GM18511 (cell line): ENCODE data around the gene BMF.
A peak's percentile ranks its signal among the peaks of the same experiment; 100 is the strongest.
"Not testable (repeated sequence)": the region's sequence is repeated elsewhere in the genome, so short reads cannot be mapped to it uniquely, and the experiment has no call there.

Source experiments
- ATAC-seq: cut with Tn5 transposase; IDR thresholded peaks from one replicate; pipeline ENCODE4 v1.9.1; 2021; ENCODE audit warnings: mild to moderate bottlenecking, moderate library complexity; ENCODE audit not compliant: unreplicated experiment

BMF gene

GRCh38 chr15:40088929-40089755 lies 19.5 kb downstream of the BMF start:
- no peak for ATAC-seq

DNA sequence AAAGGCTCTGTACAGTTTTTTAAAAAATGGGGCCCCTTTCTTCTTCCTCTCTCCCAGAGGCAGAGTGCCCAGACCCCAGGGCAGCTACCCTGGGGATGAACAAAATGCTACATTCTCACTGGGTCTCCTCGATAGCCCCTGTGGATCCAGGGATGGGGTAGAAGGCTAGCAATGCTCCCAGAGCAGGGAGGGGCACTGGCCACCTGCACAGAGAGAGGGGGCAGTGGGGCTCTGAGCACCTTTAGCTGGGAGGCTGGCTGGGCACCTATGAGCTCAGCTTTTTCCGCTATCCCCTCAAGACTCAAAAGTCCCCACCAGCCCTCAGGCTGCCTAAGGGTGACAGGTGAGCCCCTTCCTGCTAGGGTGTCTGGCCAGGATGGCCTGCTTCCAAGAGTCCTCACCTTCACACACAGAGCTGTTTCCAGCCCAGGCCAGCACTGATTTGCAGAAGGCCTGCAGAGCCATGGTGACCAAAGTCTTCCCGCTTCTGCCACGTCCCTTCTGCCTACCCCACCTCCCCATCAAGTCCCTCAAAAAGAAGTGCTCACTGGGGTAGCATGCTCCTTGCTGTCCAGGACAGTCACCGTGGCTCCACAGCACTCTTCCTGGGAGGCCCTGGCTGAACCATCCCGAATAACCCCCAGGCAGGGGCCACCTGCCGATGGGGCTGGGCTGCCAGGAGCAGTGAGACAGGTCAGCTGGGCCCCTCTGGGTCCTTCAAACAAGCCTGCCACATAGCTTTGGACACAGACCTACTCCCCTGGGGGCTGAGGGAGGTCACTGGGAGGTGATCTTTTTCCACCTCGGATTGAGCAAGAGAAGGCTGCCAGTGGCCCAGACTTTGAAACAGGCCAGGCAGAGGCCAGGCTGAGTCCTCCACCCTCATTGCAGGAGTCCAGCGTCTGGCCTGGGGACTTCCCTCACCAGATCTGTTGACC lies 20.4 kb downstream of the BMF start:
- no peak for ATAC-seq

DNA sequence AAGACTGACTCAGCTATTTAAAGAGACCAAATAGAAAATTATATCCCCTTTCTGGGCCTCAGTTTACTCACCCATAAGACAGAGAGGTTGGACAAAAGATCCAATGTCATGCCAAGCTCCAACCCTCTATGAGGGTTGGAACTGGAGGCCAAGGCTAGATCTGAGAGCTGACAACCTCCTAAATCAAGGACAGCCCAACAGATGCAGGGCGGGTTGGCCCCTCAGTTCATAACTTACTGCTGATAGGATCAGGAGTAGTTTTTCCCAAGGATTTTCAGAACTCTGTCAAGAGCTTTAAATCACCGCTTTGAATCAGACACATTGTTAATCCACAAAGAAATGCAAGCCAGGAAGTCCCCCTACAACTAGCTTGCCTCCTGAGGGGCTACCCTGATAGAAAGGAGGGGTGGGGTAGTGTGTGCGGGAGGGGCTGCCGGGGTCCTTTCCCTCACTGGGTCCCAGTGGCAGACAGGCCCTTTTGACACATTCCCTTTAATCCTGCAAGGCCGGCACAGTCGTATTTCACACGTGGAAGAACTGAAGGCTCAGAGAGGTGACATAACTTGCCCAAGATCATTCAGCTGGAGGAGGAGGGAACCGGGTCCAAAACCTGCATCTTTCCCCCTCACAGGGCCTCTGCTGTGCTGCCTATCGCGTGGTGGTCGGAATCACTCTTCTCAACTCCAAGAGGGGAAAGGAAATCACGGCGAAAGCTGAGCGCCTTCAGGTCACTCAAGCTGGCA lies 21.4 kb downstream of the BMF start:
- no peak for ATAC-seq

DNA sequence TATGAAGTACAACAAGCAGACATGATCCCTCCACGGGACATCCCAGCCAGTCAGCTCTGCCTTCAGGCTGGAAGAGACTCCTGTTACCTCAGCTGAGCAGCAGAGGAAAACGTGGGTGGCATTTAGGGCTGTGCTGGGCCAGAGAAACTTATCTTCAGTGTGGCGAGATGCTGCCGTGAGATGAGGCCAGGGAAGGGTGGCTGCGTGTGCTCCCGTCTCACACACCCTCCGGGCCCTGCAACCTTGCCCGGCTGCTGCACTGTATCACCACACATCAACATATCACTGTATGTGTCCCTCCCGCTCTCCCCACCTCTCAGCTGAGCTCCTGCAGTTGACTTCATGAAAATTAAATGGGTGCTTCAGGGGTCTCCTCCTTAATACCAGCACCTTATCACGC lies 23.4 kb downstream of the BMF start:
- ATAC-seq: no peak

DNA sequence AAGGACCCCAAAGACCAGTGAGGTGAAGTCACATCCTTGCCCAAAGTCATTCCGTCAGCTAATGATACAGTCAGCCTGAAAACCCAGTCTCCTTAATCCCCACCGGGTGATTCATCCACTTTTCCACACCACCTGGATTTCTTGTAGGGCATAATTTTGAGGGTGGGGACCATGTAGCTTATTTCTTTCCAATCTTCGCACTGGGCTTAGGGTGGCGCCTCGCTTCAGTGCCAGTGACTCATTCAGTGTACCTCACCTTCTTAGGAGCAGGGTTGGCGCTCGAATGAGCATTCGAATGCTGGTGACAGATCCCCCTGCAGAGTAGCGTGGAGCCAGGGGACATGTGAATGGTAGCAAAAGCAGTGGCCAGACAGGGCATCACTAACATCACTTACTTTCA lies 24.0 kb downstream of the BMF start:
- ATAC-seq: no peak

DNA sequence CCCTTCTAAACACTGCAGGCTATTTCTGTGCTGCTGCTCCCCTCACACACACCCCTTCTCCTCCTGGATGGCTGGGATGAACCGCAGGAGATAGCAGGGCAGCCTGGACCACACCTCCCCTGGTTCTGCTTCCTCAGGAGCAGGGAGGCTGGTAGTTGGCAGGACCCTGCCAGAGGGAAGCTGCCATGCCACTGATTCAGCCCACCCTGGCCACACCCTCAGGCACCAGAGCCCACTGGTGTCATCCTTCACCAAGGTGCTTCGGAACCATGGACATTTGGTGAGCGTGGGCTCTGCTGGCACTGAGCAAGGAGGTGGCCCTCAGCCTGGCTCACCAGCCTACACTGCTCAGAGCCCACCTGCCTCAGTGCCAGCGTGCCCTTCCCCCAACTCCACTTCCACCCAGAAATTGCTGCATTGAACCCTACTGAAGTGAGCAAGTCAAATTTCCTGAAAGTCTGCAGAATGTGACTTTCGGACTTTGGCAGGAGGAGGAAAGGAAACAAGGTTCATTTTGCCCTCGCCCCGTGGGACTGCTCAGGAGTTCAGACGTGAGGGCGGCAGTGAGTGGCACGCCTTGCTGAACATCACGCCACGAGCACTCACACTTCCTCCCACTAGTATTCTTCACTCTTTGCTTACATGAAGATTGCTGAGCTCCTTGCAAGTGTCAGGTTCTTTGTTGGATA lies 26.3 kb downstream of the BMF start:
- ATAC-seq: no peak

GRCh38 chr15:40081691-40082194 lies 26.9 kb downstream of the BMF start:
- no peak for ATAC-seq

DNA sequence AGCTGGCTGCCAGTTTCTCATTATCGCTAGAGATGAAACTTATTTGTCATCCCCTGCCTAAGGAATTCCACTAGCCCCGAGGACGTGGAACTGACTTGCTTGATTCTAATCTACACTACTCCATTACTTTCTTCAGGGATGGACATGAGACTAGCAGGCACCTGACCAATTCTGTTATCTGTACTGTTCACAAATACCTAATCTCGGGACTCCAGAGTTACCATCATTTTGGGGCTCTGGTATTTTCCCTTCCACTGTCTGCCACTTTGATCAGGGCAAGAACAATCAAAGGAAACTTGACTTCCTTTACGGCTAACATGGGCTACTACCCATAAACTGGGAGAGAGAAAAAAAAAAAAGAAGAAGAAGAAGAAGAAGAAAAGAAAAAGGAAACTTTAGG lies 27.8 kb downstream of the BMF start:
- ATAC-seq: no peak

DNA sequence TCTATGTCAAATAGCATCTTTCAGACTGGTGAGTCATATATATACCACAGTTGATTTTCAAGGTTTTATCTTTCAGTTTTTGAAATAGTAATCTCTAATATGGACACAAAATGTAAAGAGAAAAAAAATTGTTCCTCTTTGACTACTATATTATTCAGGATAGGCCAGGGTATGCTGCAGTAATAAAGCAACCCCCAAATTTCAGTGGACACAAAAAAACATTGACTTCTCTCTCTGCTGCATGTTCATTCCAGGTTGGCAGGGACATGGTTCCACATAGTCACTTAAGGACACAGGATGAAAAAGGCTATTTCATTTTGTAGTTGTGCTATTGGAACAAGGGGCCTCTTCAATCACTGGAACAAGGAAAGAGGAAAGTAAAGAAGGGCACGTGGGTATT lies 28.6 kb downstream of the BMF start:
- ATAC-seq: no peak

DNA sequence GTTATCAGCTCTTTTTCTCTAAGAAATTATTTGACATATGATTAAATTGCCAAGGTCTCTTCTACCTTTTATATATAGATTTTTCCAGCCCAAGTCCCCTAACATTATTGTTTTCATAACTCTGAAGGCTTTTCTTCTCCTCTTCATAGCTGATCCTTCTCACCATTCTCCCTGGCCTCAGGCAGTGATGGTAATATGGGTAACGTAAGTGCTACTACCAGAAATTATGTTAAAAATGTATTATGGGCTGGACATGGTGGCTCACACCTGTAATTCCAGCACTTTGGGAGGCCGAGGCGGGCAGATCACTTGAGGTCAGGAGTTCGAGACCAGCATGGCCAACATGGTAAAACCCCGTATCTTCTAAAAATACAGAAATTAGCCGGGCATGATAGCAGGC lies 29.2 kb downstream of the BMF start:
- ATAC-seq: no peak

DNA sequence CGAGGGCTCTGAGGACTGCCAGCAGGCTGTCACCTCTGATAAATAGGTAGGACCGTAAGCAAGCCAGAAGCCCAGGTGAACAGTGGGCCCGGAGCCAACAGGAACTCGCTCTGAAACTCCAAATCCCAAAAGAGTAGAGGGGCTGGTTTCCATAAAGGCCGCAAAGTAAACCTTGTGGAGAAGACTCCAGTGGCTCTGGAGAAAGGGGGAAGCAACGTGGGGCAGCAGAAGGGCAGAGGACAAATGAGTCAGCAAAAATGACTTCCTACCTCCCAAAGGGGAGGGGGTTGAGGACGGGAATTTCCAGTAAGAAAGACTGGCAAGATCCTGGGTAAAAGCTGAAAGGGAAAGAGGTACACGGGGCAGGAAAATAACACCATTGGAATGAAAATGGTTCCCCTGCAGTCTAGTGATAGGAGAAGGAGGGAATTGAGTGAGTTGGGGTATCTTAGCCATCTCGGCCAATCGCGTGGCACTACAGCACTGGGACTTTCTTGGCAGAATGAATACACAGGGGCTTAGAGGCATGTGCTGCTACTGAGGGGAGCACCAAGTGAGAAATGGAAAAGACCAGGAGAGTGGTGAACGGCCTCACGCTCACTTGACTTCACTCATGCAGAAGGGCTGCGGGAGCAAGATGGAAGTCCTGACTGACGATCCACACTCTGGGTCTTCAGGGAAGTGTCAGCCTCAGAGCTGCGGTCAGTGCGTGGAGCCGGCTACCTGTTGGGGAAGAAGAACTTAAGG lies 33.2 kb downstream of the BMF start:
- ATAC-seq: no peak

DNA sequence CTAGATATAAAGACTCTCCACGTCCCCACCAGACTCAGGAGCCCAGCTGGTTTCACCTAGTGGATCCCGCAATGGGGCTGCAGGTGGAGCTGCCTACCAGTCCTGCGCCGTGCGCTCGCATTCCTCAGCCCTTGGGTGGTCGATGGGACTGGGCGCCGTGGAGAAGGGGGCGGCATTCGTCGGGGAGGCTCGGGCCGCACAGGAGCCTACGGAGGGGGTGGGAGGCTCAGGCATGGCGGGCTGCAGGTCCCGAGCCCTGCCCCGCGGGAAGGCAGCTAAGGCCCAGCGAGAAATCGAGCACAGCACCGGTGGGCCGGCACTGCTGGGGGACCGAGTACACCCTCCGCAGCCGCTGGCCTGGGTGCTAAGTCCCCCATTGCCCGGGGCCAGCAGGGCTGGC lies 34.0 kb downstream of the BMF start:
- not testable (repeated sequence) for ATAC-seq

- not testable (repeated sequence) for ATAC-seq
Observed at GRCh38 chr15:40073716-40074490, 34.8 kb downstream of the BMF start.

- ATAC-seq: no peak
Observed at GRCh38 chr15:40072216-40072990, 36.3 kb downstream of the BMF start.

DNA sequence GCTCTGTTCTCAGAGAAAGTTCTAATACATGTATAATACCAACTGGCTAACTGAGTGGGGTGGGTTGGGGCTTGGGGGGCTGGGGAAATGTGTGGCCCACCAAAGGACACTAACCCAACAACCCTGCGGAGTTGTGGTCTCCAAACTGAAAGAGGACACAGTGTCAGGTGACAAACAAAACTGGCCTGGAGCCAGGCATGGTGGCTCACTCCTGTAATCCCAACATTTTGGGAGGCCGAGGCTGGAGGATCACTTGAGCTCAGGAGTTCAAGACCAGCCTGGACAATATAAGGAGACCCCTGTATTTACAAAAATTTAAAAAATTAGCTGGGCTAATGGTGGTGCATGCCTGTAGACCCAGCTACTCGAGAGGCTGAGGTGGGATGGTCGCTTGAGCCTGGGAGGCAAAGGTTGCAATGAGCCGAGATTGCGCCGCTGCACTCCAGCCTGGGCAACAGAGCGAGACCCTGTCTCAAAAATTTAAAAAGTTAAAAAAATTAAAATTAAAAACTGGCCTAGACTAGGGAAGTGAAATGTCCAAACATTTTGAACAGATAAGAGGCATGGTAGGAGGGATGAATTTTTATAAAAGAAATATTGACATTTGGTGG lies 38.0 kb downstream of the BMF start:
- ATAC-seq: no peak

- ATAC-seq: no peak
Observed at GRCh38 chr15:40070166-40070557, 38.5 kb downstream of the BMF start.

- ATAC-seq: peak; percentile 79
Observed at GRCh38 chr15:40069178-40070165, 39.2 kb downstream of the BMF start.
